ENCODE measurements around the gene DSCAML1. TPM values are rescaled to one million over a fixed set of nuclear protein-coding genes. Genes with fewer than 3 reads are reported as not detected.

The DSCAML1 gene
- total RNA-seq, 1 donor from 2014 or later, result not detected

GRCh38 chr11:117412653-117413275 lies 384.3 kb downstream of the DSCAML1 start:
- Histone ChIP-seq H3K36me3 (peaks cover 23 to 45% of the 10 kb centered on the region in 2 donors), H3K27me3 (no peaks in the 10 kb centered on the region), H3K4me3 (no peak overlapping the region), H3K27ac (no peak overlapping the region), H3K4me1 (no peaks in the 10 kb centered on the region), H3K9me3 (no peaks in the 10 kb centered on the region)
- no peak for DNase-seq (ENCODE audit: low spot score in 2 of 2)
- no peak for TF ChIP-seq CTCF (IDR thresholded peaks at IDR 0.05)
- intact Hi-C loops (cut with DNase I), result no loop called here

GRCh38 chr11:117412176-117412575 lies 384.8 kb downstream of the DSCAML1 start:
- TF ChIP-seq CTCF (IDR thresholded peaks at IDR 0.05), result no peak
- Histone ChIP-seq H3K27ac (no peak overlapping the region), H3K4me3 (no peak overlapping the region), H3K9me3 (no peaks in the 10 kb centered on the region), H3K36me3 (peaks cover 23 to 47% of the 10 kb centered on the region in 2 donors), H3K27me3 (no peaks in the 10 kb centered on the region), H3K4me1 (no peaks in the 10 kb centered on the region)
- DNase-seq (ENCODE audit: low spot score in 2 of 2), result no peak
- intact Hi-C loops (cut with DNase I), result no loop called here

GRCh38 chr11:117411736-117412135 lies 385.3 kb downstream of the DSCAML1 start:
- Histone ChIP-seq H3K27ac (no peak overlapping the region), H3K4me1 (no peaks in the 10 kb centered on the region), H3K4me3 (no peak overlapping the region), H3K27me3 (no peaks in the 10 kb centered on the region), H3K9me3 (no peaks in the 10 kb centered on the region), H3K36me3 (peaks cover 25 to 50% of the 10 kb centered on the region in 2 donors)
- TF ChIP-seq CTCF (IDR thresholded peaks at IDR 0.05), result no peak
- DNase-seq (ENCODE audit: low spot score in 2 of 2), result no peak
- intact Hi-C loops (cut with DNase I), result no loop called here

- Histone ChIP-seq H3K36me3 (peaks cover 32 to 57% of the 10 kb centered on the region in 2 donors), H3K4me1 (no peaks in the 10 kb centered on the region), H3K27ac (no peak overlapping the region), H3K27me3 (no peaks in the 10 kb centered on the region), H3K4me3 (no peak overlapping the region), H3K9me3 (no peaks in the 10 kb centered on the region)
- no peak for TF ChIP-seq CTCF (IDR thresholded peaks at IDR 0.05)
- DNase-seq (ENCODE audit: low spot score in 2 of 2), result no peak
- intact Hi-C loops (cut with DNase I), result no loop called here
These were observed 385.9 kb downstream of the DSCAML1 start for GRCh38 chr11:117410861-117411710.

- peaks cover 38 to 65% of the 10 kb centered on the region in 2 donors for H3K36me3 ChIP-seq
- no peak for DNase-seq (ENCODE audit: low spot score in 2 of 2)
- H3K9me3 ChIP-seq, result no peaks in the 10 kb centered on the region
- intact Hi-C loops (cut with DNase I), result no loop called here
- H3K27me3 ChIP-seq, result no peaks in the 10 kb centered on the region
- no peak for TF ChIP-seq CTCF (IDR thresholded peaks at IDR 0.05)
- H3K4me3 ChIP-seq, result no peak overlapping the region
- no peaks in the 10 kb centered on the region for H3K4me1 ChIP-seq
- H3K27ac ChIP-seq, result no peak overlapping the region
These were observed 386.8 kb downstream of the DSCAML1 start for GRCh38 chr11:117410238-117410637.

All from ascending aorta (tissue), 2 donors.